Parathyroid adenoma (tissue), 2 donors: ENCODE data around the gene CBARP.

Source experiments
- H2AFZ ChIP-seq: fragments of 300-600 bp; sonication (generic); one replicate; pipeline ENCODE4 v1.7.0; 2017; ENCODE audit warnings: antibody characterized with exemption, mild to moderate bottlenecking
- H3K27ac ChIP-seq: fragments of 300-600 bp; sonication (generic); one replicate; pipeline ENCODE4 v1.7.0; 2017
- H3K27me3 ChIP-seq: fragments of 300-600 bp; sonication (generic); one replicate; pipeline ENCODE4 v1.7.0; 2017; ENCODE audit warnings: low read length; ENCODE audit not compliant: control insufficient read depth, insufficient read depth
- H3K36me3 ChIP-seq: fragments of 300-600 bp; sonication (generic); one replicate; pipeline ENCODE4 v1.7.0; 2017; ENCODE audit warnings: low read length; ENCODE audit not compliant: control insufficient read depth, insufficient read depth
- H3K4me1 ChIP-seq: fragments of 300-600 bp; sonication (generic); one replicate; pipeline ENCODE4 v1.7.0; 2017; ENCODE audit warnings: control low read depth
- H3K4me2 ChIP-seq: fragments of 300-600 bp; sonication (generic); one replicate; pipeline ENCODE4 v1.7.0; 2017; ENCODE audit warnings: low read length
- H3K4me3 ChIP-seq: fragments of 300-600 bp; sonication (generic); one replicate; pipeline ENCODE4 v1.7.0; 2017; ENCODE audit warnings: low read depth, low read length
- H3K79me2 ChIP-seq: fragments of 300-600 bp; sonication (generic); one replicate; pipeline ENCODE4 v1.7.0; 2017; ENCODE audit warnings: control low read depth
- H3K9ac ChIP-seq: fragments of 300-600 bp; sonication (generic); one replicate; pipeline ENCODE4 v1.7.0; 2017; ENCODE audit warnings: mild to moderate bottlenecking
- H3K9me3 ChIP-seq: fragments of 300-600 bp; sonication (generic); one replicate; pipeline ENCODE4 v1.7.0; 2017; ENCODE audit warnings: low read length; ENCODE audit not compliant: control insufficient read depth
- CTCF ChIP-seq: fragments of 300-600 bp; sonication (generic); IDR thresholded peaks from one replicate; pipeline ENCODE4 v1.7.0; 2017; ENCODE audit warnings: antibody characterized with exemption, mild to moderate bottlenecking
- donor health status: primary hyperparathyroidism.

The CBARP gene

GRCh38 chr19:1234955-1235380, 2.8 kb downstream of the CBARP start:
- H2AFZ ChIP-seq = no peak overlapping the region
- no peaks in the 10 kb centered on the region for H3K36me3 ChIP-seq
- H3K9me3 ChIP-seq = no peaks in the 10 kb centered on the region
- no peak overlapping the region for H3K4me2 ChIP-seq
- no peak for TF ChIP-seq CTCF
- no peaks in the 10 kb centered on the region for H3K79me2 ChIP-seq
- no peak overlapping the region for H3K4me3 ChIP-seq
- no peak overlapping the region for H3K9ac ChIP-seq
- no peaks in the 10 kb centered on the region for H3K27me3 ChIP-seq
- H3K4me1 ChIP-seq = peaks cover 15% of the 10 kb centered on the region
- no peak overlapping the region for H3K27ac ChIP-seq

- Histone ChIP-seq H3K27me3 (no peaks in the 10 kb centered on the region), H3K9ac (no peak overlapping the region), H3K4me2 (no peak overlapping the region), H3K4me1 (peaks cover 15% of the 10 kb centered on the region), H3K36me3 (no peaks in the 10 kb centered on the region), H3K79me2 (no peaks in the 10 kb centered on the region), H2AFZ (no peak overlapping the region), H3K27ac (no peak overlapping the region), H3K9me3 (no peaks in the 10 kb centered on the region), H3K4me3 (no peak overlapping the region)
- no peak for TF ChIP-seq CTCF
Measured at GRCh38 chr19:1234051-1234954, 3.5 kb downstream of the CBARP start.

GRCh38 chr19:1233115-1233667, 4.6 kb downstream of the CBARP start:
- Histone ChIP-seq H3K4me2 (no peak overlapping the region), H3K36me3 (no peaks in the 10 kb centered on the region), H2AFZ (peak overlapping the region; percentile 38), H3K79me2 (no peaks in the 10 kb centered on the region), H3K4me1 (peaks cover 15% of the 10 kb centered on the region), H3K4me3 (no peak overlapping the region), H3K27ac (peak overlapping the region; percentile 36), H3K27me3 (no peaks in the 10 kb centered on the region), H3K9me3 (no peaks in the 10 kb centered on the region), H3K9ac (no peak overlapping the region)
- no peak for TF ChIP-seq CTCF

GRCh38 chr19:1232652-1233072, 5.1 kb downstream of the CBARP start:
- Histone ChIP-seq H3K9ac (no peak overlapping the region), H3K4me2 (no peak overlapping the region), H3K27ac (peak overlapping the region; percentile 36), H3K9me3 (no peaks in the 10 kb centered on the region), H3K36me3 (no peaks in the 10 kb centered on the region), H3K79me2 (no peaks in the 10 kb centered on the region), H3K27me3 (no peaks in the 10 kb centered on the region), H2AFZ (peak overlapping the region; percentile 2), H3K4me1 (peaks cover 15% of the 10 kb centered on the region), H3K4me3 (no peak overlapping the region)
- TF ChIP-seq CTCF = no peak
